ENCODE results near the gene CDK2AP2.

The CDK2AP2 gene

GRCh38 chr11:67535561-67535960 lies 27.6 kb upstream of the CDK2AP2 start:
- H3K4me3 ChIP-seq (ENCODE audit: low read depth, low read length): no peak overlapping the region
- DNase-seq (ENCODE audit: low read depth): no peak
- no peak for TF ChIP-seq CTCF (IDR thresholded peaks at IDR 0.05; ENCODE audit: low read depth, low read length, missing control alignments)

- TF ChIP-seq CTCF (IDR thresholded peaks at IDR 0.05; ENCODE audit: low read depth, low read length, missing control alignments): no peak
- H3K4me3 ChIP-seq (ENCODE audit: low read depth, low read length): no peak overlapping the region
- no peak for DNase-seq (ENCODE audit: low read depth)
These were observed 26.2 kb upstream of the CDK2AP2 start for GRCh38 chr11:67534070-67534679.

- DNase-seq (ENCODE audit: low read depth): no peak
- no peak for TF ChIP-seq CTCF (IDR thresholded peaks at IDR 0.05; ENCODE audit: low read depth, low read length, missing control alignments)
- H3K4me3 ChIP-seq (ENCODE audit: low read depth, low read length): no peak overlapping the region
These were observed 24.9 kb upstream of the CDK2AP2 start for GRCh38 chr11:67532889-67533288.

GRCh38 chr11:67530282-67530592 lies 22.3 kb upstream of the CDK2AP2 start:
- H3K4me3 ChIP-seq (ENCODE audit: low read depth, low read length): no peak overlapping the region
- TF ChIP-seq CTCF (IDR thresholded peaks at IDR 0.05; ENCODE audit: low read depth, low read length, missing control alignments): no peak
- DNase-seq (ENCODE audit: low read depth): no peak

- no peak for TF ChIP-seq CTCF (IDR thresholded peaks at IDR 0.05; ENCODE audit: low read depth, low read length, missing control alignments)
- no peak for DNase-seq (ENCODE audit: low read depth)
- no peak overlapping the region for H3K4me3 ChIP-seq (ENCODE audit: low read depth, low read length)
These were observed 20.4 kb upstream of the CDK2AP2 start for GRCh38 chr11:67528376-67528775.

GRCh38 chr11:67525275-67525976 lies 17.5 kb upstream of the CDK2AP2 start:
- DNase-seq (ENCODE audit: low read depth): no peak

More at GRCh38 chr11:67525275-67525976, 17.5 kb upstream of the CDK2AP2 start:
- no peak overlapping the region for H3K4me3 ChIP-seq (ENCODE audit: low read depth, low read length)
- no peak for TF ChIP-seq CTCF (IDR thresholded peaks at IDR 0.05; ENCODE audit: low read depth, low read length, missing control alignments)

Measured in GM12864 (cell line).